NCI-H2196 treated with DMSO at 0.1 percent for 48 hours (cell line): Measurements from ENCODE around the gene DEFB118.
"Not testable (repeated sequence)": the region's sequence is repeated elsewhere in the genome, so short reads cannot be mapped to it uniquely, and the experiment has no call there.

ENCODE experiments used
- DNase-seq: peaks from one replicate; lab custom pipeline; 2025; ENCODE audit not compliant: unreplicated experiment; lab: John Stamatoyannopoulos, UW

The DEFB118 gene, protein sequence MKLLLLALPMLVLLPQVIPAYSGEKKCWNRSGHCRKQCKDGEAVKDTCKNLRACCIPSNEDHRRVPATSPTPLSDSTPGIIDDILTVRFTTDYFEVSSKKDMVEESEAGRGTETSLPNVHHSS

GRCh38 chr20:31368301-31368700 lies at the start of gene DEFB118:
DEFB118 (plus strand) TSS chr20:31368601; CDS start chr20:31368651, 50 bp downstream.
- DNase-seq = no peak

- DNase-seq = no peak
Observed at GRCh38 chr20:31322504-31322903, 45.9 kb upstream of the DEFB118 start.

DNA sequence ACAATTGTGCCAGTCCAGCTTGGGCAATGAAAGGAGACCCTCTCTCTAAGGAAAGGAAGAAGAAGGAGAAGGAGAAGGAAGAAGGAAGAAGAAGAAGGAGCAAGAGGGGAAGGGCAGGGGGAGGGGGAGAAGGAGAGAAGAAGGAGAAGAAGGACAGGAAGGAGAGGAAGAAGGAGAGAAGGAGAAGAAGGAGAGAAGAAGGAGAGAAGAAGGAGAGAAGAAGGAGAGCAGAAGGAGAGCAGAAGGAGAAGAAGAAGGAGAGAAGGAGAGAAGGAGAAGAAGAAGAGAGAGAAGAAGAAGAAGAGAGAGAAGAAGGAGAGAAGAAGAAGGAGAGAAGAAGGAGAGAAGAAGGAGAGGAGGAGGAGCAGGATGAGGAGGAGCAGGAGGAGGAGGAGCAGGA lies 37.5 kb upstream of the DEFB118 start:
- no peak for DNase-seq

DNA sequence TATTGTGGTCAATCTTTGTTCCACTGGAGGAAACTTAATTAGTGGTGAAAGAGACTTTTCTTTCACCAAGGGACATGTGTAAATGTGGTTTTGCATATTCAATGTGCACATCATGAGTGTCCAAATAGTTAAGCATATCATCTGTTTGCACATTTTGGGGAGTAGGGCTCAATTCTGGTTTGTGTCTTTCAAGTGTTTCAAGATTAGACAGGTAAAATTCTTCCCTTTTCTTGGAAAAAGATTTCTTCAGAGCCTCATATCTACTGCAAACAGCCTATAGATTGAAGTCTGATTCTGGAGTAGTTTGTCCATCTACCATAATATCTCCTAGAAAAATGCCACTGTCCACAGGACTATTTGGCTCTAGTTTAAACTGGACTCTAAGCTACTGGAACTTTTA lies 26.9 kb upstream of the DEFB118 start:
- no peak for DNase-seq

DNA sequence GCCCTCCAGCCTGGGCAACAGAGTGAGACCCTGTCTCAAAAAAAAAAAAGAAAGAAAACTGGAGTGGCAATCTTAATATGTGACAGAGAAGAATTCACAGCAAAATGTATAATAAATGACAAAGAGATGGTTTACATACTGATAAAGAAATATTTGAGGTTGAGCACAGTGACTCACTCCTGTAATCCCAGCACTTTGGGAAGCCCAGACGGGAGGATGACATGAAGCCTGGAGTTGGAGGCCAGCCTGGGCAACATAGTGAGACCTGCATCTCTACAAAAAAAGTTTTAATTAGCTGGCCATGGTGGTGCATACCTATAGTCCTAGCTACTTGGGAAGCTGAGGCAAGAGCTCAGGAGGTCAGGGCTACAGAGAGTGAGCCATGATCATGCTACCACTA lies 12.4 kb upstream of the DEFB118 start:
- DNase-seq = no peak

DNA sequence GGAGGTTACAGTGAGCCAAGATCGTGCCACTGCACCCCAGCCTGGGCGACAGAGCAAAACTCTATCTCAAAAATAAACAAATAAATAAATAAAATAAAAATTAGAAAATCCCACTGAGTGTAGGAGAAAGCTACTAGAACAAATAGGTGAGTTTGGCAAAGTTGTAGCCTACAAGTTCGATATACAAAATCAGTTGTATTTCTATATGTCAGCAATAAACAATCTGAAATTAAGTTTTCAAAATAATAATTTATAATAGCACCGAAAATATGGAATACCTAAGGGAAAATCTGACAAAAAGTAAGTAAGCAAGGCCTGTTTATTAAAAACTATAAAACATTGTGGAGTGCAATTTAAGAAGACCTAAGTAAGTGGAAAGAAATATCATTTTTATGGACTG lies 5.1 kb upstream of the DEFB118 start:
- DNase-seq = no peak

DNA sequence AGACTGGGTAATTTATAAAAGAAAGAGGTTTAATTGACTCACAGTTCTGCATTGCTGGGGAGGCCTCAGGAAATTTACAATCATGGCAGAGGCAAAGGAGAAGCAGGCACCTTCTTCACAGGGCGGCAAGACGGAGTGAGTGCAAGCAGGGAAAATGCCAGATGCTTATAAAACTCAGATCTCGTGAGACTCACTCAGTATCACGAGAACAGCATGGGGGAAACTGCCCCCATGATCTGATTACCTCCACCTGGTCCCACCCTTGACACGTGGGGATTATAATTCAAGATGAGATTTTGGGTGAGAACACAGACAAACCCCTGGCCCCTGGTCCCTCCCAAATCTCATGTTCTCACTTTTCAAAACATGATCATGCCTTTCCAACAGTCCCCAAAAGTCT lies 4.1 kb upstream of the DEFB118 start:
- not testable (repeated sequence) for DNase-seq

GRCh38 chr20:31374346-31374745 lies 5.9 kb downstream of the DEFB118 start:
- no peak for DNase-seq

- DNase-seq = no peak
Observed at GRCh38 chr20:31390490-31390889, 22.1 kb downstream of the DEFB118 start, which contains the start of gene DEFB119. DEFB119 (minus strand) TSS chr20:31390590; CDS start chr20:31390483, 107 bp downstream.

DNA sequence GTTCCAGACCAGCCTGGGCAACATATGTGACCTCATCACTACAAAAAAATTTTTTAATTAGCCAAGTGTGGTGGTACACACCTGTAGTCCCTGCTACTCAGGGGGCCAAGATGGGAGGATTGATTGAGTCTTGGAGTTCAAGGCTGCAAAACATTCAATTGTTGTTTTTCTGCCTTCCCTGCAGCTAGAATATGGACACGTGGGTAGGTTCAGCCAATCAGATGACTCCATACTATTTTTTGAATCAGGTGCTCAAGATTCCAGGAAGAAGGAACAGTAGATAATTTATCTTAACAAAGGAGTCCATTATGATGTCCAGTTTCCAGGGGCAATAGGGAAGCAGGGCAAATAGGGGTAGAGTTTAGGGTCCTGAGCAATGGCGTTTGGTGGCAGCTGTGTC lies 24.4 kb downstream of the DEFB118 start:
- no peak for DNase-seq

- no peak for DNase-seq
Observed at GRCh38 chr20:31394900-31395299, 26.5 kb downstream of the DEFB118 start.

GRCh38 chr20:31403886-31404285 lies 35.5 kb downstream of the DEFB118 start:
- DNase-seq = no peak

- DNase-seq = no peak
Observed at GRCh38 chr20:31406115-31406514, 37.7 kb downstream of the DEFB118 start, which contains the start of gene DEFB121. DEFB121 (minus strand) TSS chr20:31406215; CDS start chr20:31406152, 63 bp downstream.

- DNase-seq = no peak
Observed at GRCh38 chr20:31410011-31410410, 41.6 kb downstream of the DEFB118 start.

DNA sequence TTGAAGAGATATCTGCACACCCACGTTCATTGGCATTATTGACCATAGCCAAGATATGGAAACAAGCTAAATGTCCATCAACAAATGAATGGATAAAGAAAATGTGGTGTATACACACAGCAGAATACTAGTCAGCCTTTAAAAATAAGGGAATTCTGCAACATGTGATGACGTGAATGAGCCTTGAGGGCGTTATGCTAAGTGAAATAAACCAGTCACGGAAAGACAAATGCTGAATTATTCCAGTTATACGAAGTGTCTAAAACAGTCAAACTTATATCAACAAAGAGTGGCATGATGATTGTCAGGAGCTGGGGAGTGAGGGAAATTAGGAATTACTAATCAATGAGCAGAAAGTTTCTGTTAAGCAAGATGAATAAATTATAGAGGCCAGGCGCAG lies 46.0 kb downstream of the DEFB118 start:
- no peak for DNase-seq

GRCh38 chr20:31415653-31416052 lies 47.3 kb downstream of the DEFB118 start:
- no peak for DNase-seq

DNA sequence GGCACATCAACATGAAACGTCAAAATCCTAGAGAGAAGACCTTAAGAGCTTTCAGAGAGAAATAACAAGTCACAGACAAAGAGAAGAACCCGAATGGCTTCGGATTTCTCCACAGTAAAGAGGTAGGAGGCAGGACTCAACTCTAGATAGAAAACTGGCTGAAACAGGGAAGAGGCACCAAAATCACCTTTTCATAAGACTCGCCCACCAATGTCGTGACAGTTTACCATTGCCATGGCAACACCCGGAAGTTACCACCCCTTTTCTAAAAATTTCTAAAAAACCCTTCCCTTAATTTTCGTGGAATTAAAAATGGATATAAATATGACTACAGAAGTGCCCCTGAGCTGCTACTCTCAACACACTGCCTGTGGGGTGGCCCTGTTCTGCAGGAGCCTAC lies 49.9 kb downstream of the DEFB118 start:
- no peak for DNase-seq
